Left renal pelvis (tissue), 4 donors: ENCODE measurements around the gene MICAL3. TPM values are rescaled to one million over a fixed set of nuclear protein-coding genes. Genes with fewer than 3 reads are reported as not detected.
"Not testable (repeated sequence)": the region's sequence is repeated elsewhere in the genome, so short reads cannot be mapped to it uniquely, and the experiment has no call there.

Experiments used
- DNase-seq, 4 donors: peaks; one replicate each; pipeline ENCODE4 v3.0.0-alpha.2; 2013; ENCODE audit warnings: low read depth in 4 of 4, low spot score in 3 of 4
- polyA plus RNA-seq, 4 donors: library from polyadenylated mRNA; unstranded; fragments of 120-200 nt; gene quantifications; one replicate each; pipeline ENCODE4 v1.2.1, GENCODE V29; 2013; ENCODE audit not compliant: insufficient read length in 4 of 4

Gene MICAL3, protein sequence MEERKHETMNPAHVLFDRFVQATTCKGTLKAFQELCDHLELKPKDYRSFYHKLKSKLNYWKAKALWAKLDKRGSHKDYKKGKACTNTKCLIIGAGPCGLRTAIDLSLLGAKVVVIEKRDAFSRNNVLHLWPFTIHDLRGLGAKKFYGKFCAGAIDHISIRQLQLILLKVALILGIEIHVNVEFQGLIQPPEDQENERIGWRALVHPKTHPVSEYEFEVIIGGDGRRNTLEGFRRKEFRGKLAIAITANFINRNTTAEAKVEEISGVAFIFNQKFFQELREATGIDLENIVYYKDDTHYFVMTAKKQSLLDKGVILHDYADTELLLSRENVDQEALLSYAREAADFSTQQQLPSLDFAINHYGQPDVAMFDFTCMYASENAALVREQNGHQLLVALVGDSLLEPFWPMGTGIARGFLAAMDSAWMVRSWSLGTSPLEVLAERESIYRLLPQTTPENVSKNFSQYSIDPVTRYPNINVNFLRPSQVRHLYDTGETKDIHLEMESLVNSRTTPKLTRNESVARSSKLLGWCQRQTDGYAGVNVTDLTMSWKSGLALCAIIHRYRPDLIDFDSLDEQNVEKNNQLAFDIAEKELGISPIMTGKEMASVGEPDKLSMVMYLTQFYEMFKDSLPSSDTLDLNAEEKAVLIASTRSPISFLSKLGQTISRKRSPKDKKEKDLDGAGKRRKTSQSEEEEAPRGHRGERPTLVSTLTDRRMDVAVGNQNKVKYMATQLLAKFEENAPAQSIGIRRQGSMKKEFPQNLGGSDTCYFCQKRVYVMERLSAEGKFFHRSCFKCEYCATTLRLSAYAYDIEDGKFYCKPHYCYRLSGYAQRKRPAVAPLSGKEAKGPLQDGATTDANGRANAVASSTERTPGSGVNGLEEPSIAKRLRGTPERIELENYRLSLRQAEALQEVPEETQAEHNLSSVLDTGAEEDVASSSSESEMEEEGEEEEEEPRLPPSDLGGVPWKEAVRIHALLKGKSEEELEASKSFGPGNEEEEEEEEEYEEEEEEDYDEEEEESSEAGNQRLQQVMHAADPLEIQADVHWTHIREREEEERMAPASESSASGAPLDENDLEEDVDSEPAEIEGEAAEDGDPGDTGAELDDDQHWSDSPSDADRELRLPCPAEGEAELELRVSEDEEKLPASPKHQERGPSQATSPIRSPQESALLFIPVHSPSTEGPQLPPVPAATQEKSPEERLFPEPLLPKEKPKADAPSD (N-terminal part only)
- 10 to 100 TPM; 20.7 to 37.1 (median 34.1) TPM for polyA plus RNA-seq

DNA sequence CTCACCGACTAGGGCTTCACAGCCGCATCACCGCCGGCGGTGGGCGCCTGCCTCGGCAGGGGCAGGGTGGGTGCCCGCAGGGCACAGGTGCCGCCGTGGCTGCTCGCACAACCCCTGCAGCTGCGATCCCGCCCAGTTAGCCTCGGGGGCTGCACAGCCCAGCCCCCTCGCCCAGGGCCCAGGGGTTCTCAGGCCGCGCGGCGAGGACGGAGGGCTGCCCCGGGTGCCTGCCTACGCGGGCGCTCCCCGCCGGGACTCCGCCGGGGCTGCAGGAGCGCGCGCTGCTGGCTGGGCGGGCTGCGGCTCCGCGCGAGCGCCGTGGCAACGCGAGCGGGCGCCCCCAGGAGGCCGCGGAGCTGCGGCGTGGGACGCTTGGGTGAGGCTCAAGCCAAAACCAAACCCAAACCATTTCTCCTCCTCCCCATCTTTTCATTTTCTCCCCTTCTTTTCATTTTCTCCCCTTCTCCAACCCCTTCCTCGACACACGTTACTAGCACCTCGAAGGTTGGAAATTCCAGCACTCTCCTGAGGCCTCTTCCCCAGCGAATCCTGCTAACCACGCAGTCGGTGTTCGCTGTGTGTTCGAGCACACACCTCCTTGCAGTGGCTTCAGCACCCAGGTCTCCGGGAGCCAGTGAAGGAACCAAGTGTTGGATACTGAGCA lies at the start of gene MICAL3:
Gene MICAL3, minus strand, starts transcription at position 286 of the 664 bp plus-strand sequence. CDS start 117,749 bp downstream, outside the sequence.
- peak in 2 of 4 donors; percentile 25 to 35 for DNase-seq

DNA sequence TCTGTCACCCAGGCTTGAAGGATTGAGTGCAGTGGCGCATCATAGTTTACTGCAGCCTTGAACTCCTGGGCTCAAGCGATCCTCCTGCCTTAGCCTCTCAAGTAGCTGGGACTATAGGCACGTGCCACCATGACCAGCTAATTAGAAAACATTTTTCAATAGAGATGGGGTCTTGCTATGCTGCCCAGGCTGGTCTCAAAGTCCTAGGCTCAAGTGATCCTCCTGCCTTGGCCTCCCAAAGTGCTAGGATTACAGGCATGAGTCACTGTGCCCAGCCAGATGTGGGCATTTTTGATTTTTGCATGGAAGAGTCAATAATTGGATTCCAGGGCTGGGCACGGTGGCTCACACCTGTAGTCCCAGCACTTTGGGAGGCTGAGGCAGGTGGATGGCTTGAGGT lies 49.6 kb upstream of the MICAL3 start:
- DNase-seq, result not testable (repeated sequence)

DNA sequence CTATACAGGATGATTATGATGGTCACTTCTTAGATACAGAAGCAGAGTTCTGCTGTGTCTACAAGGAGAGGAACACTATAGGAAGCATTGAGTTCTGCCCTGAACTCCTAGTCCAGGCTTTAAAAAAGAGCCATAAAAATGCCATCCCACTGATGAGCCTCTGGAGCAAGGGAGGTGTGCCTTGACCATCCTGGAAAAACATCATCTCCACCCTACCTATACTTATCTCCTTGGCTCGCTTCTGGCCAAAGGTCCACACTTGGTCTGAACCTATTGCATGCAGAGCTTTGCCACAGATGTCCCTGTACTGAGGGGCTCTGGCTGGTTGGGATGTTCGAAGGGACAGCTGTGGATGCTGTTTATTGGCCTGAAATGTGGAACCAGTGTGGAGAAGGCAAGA lies 49.1 kb upstream of the MICAL3 start:
- DNase-seq, result no peak

DNA sequence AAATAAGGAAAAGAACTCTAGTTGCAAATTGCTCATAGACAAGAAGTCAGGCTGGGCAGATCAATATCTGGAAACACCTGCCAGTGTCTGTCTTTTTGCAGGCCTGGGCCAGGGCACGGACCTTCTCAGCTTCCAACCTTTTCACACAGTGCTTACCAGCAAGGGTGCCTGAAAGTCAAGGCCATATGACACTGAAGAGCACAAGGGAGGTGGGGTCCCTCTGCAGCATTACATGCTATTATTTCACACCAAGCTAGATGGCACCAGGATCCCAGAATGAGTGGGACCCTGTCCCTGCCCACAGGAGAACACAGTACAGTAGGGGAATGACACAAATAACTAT lies 47.6 kb upstream of the MICAL3 start:
- DNase-seq, result no peak

DNA sequence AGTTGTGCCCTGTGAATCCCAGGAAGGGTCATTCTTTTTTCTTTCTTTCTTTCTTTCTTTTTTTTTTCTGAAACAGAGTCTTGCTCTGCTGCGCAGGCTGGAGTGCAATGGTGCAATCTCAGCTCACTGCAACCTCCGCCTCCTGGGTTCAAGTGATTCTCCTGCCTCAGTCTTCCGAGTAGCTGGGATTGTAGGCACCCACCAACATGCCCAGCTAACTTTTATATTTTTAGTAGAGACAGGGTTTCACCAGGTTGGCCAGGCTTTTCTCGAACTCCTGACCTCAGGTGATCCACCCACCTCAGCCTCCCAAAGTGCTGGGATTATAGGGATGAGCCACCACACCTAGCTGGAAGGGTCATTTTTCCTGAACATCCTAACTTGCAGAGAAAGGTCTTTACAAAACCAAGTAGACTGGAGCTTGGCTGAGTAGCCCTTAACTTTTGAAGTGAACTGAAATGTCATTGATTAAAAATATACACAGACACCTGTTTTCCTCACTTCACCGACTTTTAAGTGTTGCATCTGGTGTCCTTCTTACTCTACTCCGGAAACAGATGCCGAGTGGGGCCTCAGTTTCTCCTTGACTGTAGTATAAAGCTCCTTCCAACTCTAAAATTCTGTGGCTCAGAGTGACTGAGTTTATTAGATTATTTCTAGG lies 47.1 kb upstream of the MICAL3 start:
- DNase-seq, result not testable (repeated sequence)

DNA sequence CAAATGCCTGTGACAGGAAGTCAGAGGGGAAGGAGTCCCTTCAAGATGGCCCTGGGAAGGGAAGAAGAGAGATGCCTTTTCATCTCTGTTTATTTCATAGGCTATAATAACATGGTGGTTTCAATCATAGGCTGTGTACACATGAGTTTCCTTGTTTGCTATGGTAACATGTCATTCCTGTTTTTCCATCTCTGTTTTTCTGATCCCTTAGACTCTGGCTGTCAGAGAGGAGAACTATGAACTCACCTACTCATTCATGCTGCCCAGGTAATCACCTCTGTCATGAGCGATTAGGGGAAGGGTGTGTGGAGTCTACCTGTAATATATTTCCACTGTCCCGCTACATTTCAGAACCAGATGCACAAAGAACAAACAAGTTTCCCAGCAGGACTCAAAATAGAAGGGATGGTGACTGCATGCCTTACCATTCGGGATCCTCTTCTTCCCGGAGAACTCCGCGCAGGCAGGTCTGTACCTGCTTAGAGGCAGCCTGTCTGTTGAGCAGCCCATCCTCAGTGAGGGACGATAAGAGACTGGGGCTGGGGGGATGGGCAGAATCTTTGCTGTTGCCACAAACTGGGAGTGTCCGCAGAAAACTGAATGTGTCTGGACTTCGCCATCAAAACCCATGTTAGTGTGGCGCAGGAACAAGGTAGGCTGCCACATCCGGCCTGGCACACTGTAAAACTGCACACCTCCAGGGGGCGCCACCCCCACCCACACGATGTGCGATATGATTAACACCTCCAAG lies 46.4 kb upstream of the MICAL3 start:
- no peak for DNase-seq

DNA sequence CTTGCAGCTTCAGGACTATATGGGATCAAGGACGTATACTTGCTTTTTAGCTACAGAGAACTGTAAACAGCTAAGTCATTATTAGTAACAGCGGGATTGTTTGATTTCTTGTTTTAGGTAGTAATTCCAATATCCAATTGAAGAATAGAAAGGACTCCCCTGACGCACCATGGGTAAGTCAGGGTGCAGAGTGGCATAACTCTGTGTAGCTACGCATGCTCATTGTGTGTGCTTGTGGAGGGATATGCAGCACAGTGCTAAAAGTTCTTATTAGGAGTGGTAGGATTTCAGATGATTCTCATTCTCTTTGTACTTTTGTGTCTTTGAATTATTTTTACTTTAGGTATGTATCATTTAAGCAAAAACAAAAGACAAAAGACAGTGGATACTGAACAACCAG lies 45.7 kb upstream of the MICAL3 start:
- DNase-seq, result no peak

DNA sequence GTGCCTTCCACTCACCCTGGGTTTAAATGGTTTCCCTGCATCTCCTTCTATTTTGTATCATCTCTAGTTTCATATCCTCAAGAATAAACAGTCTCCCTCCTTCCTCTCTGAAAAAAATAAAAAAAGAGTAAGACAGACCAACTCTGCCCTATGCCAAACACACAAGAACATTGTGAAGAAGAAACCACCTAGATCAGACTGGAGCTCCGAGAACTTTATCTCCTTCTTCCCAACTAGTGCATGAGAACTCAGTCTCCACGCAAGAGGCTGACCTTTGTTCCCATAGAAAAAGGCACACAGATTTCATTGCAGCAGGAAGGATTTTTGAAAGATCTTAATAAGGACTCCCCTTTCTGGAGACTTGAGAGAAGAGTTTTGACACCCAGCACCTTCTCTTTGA lies 44.7 kb upstream of the MICAL3 start:
- no peak for DNase-seq

DNA sequence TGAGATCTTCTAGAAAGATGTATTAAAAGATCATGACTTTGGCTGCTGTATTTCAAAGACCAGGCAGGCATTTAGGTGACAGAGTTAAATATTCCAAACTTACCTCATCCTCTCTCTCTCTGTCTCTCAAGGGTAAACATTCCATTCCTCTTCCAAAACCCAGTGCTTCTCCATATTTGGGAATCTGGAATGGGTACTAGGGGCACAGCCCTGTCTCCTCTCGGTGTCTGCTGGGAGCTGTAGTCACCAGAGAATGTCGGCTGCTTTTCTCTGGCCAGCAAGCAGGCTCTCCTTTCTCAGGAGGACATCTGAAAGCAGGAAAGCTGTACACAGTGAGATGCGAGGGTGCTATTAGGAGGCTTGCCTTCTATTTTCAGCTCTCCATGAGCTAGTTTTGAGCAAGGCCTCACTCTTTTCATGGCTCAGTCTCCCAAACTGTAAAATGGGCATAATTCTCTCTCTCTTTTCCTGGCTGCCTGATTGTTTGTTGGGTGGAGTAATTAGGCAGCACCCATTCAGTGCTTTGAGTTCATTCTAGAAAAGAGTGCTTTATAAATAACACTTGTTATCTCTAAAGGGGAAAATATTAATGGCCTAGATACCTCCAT lies 44.1 kb upstream of the MICAL3 start:
- no peak for DNase-seq

DNA sequence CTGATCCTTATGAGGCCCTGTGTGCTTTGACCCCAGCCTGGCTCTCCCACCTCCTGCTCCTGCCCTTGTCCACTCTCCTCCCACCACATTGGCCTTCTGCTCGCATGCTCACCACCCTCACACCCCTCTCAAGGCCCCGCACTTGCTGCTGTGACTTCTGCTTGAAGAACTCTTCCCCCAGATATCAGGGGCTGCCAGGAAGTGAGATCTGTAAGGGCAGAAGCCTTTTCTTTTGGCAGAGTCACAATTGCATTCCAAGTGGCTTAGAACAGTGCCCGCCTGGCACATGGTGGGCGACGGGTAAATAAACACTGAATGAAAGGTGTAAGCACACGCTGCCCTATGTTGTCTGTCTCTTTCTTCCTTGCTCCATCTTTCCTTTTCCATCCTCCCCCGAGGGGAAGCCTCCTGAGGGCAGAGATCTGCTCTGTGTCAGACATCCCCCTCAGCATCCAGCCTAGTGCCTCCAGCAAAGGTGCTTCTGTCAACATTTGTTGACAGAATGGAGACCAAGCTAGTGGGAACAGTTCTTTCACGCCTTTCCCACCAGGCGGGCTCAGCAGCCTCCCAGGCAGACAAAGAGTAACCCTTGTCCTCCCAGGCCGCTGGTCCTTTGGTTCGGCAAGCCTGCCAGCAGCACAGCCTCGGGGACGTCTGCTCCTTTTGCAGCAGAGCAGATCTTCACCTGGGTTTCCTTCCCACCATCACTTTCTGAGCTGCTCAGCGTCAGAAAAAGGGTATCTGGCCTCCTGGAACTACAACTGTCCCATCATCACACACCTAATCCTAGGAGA lies 43.4 kb upstream of the MICAL3 start:
- no peak for DNase-seq

DNA sequence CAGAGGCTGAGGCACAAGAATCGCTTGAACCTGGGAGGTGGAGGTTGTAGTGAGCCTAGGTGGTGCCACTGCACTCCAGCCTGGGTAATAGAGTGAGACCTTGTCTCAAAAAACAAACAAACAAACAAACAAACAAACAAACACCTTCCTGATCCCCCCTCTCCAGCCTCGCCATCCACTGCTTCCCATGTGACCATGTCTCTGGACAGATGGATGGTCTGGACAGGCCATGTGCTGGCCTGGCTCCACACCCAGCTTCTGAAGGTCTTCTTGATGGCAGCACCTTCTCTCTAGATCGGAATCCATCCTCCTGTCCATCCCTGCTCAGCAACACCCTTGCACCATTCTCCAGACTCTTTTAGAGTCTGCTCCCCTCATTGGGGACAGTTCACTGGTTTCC lies 42.8 kb upstream of the MICAL3 start:
- DNase-seq, result no peak

DNA sequence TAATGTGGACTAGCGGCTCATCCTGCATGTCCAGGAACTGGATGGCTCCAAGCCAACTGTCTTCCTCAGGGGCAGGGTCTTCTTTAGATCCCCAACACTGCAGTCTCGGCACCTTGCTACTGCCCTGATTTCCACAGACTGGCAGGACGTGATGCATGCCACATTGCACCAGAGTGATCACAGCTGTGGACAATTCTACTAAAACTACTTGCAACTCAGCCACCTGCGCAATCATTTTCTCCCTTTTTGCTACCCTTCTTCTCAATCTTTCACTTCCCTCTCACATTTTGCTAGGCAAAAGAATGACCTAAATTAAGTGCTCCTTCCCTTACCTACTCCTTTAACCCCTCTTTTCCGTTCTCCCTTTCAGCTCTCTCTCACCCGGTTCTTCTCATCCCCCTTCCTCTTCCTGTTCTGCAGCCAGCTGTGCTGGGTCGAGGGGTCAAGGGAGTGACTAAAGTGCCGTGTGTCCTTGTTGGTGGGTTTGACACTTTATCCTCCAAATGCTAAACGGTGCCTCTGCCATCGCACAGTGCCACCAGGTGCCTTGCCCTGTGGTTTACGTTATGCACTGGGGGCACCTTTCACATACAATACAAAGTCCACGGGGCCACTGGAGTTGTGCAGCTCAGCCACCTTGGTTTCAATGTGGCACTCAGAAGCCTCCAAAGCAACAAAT lies 42.0 kb upstream of the MICAL3 start:
- no peak for DNase-seq

DNA sequence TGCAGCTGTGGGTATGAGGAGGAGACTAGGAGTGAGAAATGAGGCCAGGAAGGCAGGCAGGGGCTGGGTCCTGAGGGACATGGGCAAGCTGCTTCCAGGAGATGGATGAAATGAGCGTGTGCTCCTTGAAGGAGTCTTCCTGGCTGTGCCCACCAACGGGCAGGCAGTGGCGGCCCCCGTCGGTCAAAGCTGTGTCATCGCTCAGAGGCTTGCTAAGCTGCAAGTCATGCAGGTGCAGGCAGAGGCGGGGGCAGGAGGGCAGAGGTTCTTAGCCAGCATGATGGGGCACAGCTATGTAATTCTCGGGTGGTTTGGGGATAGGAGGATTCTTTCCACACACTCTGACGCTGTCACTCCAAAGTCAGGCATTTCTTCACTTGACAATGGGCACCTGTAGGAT lies 40.9 kb upstream of the MICAL3 start:
- no peak for DNase-seq

DNA sequence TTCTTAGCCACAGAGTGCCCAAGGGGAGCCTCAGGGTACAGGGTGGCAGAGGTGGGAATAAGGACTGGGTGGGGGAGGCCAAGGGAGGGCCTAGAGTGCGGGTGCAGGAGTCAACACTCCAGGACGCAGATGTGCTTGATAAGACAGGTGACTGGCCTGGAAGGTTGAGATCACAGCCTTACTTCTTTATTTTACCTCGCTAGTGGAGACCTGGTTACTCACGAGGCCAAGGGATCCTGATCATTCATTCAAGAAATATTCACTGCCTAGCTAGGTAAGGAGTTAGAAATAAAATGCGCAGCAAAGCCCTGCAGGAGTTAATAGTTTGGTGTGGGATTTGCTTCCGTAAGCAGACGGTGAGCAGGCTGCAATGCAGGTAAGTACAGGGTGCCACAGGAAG lies 40.3 kb upstream of the MICAL3 start:
- no peak for DNase-seq

DNA sequence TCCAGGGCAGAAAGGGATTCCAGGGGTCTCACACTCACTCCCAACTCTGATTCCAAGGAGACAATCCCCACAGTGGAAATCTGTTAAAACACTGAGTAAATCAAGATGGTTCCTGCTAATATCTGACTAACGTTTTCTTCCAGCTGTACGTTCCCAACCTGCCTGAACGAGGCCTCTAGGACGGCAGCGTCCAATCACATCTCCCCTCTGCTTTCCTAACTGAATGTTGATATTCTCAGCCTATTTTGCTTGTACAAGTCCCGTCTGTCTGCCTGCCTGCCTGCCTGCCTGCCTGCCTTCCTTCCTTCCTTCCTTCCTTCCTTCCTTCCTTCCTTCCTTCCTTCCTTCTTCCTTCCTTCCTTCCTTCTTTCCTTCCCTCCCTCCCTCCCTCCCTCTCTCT lies 39.4 kb upstream of the MICAL3 start:
- not testable (repeated sequence) for DNase-seq

DNA sequence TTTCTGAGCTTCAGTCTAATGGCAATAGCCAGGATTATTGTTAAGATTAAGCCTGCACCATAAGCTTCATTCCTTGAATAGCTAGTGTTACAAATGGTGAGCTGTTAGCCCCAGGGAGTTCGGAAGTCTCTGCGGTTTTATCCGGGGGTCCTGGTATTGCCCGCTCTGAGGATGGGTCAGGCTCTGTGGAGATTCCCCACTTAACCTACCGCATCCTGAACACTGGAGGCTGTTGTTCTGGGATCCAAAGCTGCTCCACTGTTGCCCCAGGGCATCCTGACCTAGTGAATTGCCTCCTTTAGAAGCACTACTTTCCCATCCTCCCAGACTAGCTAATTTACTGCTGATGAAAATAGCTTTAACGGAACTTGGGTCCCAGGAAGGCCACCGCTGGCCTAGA lies 38.9 kb upstream of the MICAL3 start:
- no peak for DNase-seq

DNA sequence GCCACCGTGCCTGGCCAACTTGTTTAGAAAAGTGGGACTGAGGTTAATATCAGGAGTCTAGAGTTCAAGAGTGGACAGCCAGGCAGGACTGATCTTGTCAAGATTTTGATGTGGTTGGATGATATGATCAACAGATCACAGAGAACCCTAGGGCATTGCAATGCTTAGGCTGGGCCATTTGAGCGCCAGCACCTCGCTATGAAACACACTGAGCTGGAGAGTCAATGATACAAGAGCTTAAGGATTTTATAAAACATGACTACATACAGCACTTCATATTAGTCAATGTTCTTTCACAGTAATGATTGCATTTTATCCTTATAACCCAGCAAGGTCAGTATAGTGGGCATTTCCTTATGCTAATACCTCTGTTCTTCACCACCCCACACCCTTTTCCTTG lies 38.1 kb upstream of the MICAL3 start:
- no peak for DNase-seq
